CD4-positive, alpha-beta T cell (primary cell): Measurements from ENCODE around the gene HSPA14. TPM values are rescaled to one million over a fixed set of nuclear protein-coding genes. Genes with fewer than 3 reads are reported as not detected.

Experiments used
- ATAC-seq: fragments of 200-7000 bp; cut with Tn5 transposase; one replicate; pipeline ENCODE4 v1.10.0; 2022; ENCODE audit warnings: mild to moderate bottlenecking; ENCODE audit not compliant: poor library complexity
- CTCF ChIA-PET: fragments of 350-600 bp; sonication (Branson Sonifier 250); formaldehyde crosslinking; loops from one replicate; lab custom pipeline; 2021; ENCODE audit warnings: antibody characterized with exemption, inconsistent platforms; lab: Charles Lee
- POLR2A ChIA-PET: fragments of 350-600 bp; sonication (Branson Sonifier 250); formaldehyde crosslinking; loops from one replicate; lab custom pipeline; 2021; ENCODE audit warnings: antibody characterized with exemption, inconsistent platforms; lab: Charles Lee
- DNase-seq, 14 experiments: peaks; one replicate each; pipeline ENCODE4 v3.0.0-alpha.2; 2013 to 2020; ENCODE audit warnings: mixed read lengths in 2 of 14
- H3K27ac ChIP-seq, 2 donors: one replicate each; pipeline versions ENCODE4 v1.5.1 to v1.7.0; 2013; ENCODE audit warnings: low read length in 2 of 2, low read depth in 1 of 2, mild to moderate bottlenecking in 1 of 2
- H3K27me3 ChIP-seq, 2 experiments: 1 replicate in 1 of 2; 2 replicates in 1 of 2; pipeline versions ENCODE4 v1.6.1 to v1.7.0; 2013; ENCODE audit warnings: low read length in 2 of 2, control low read depth in 1 of 2, mild to moderate bottlenecking in 1 of 2, moderate library complexity in 1 of 2; ENCODE audit not compliant: insufficient read depth in 2 of 2, control insufficient read depth in 1 of 2
- H3K36me3 ChIP-seq: one replicate; pipeline ENCODE4 v1.6.1; 2013; ENCODE audit warnings: low read length, control low read depth; ENCODE audit not compliant: insufficient read depth
- H3K4me1 ChIP-seq: one replicate; pipeline ENCODE4 v1.6.1; 2013; ENCODE audit warnings: low read length, control low read depth; ENCODE audit not compliant: insufficient read depth
- H3K4me3 ChIP-seq: one replicate; pipeline ENCODE4 v1.5.1; 2013; ENCODE audit warnings: mild to moderate bottlenecking, low read length, moderate library complexity
- H3K9me3 ChIP-seq, 2 experiments: 1 replicate in 1 of 2; 2 replicates in 1 of 2; pipeline versions ENCODE4 v1.6.1 to v1.7.0; 2013; ENCODE audit warnings: low read length in 2 of 2, mild to moderate bottlenecking in 2 of 2, control low read depth in 1 of 2, moderate library complexity in 1 of 2; ENCODE audit not compliant: control insufficient read depth in 1 of 2, insufficient read depth in 1 of 2
- H3K27ac Mint-ChIP-seq: one replicate; pipeline ENCODE4 v1.8.0; 2020; ENCODE audit warnings: mixed read lengths
- H3K27me3 Mint-ChIP-seq: one replicate; pipeline ENCODE4 v1.8.0; 2021; ENCODE audit warnings: mixed read lengths
- H3K36me3 Mint-ChIP-seq: one replicate; pipeline ENCODE4 v1.8.0; 2021; ENCODE audit warnings: low read depth, mixed read lengths
- H3K4me1 Mint-ChIP-seq: one replicate; pipeline ENCODE4 v1.8.0; 2021; ENCODE audit warnings: low read depth, mixed read lengths
- H3K4me3 Mint-ChIP-seq: one replicate; pipeline ENCODE4 v1.8.0; 2020; ENCODE audit warnings: mild to moderate bottlenecking, mixed read lengths
- H3K9me3 Mint-ChIP-seq: one replicate; pipeline ENCODE4 v1.8.0; 2020; ENCODE audit warnings: mixed read lengths
- CTCF ChIP-seq: fragments of 200-600 bp; IDR thresholded peaks from one replicate; pipeline ENCODE4 v1.8.0; 2022; ENCODE audit warnings: antibody characterized with exemption, mild to moderate bottlenecking
- intact Hi-C, 2 experiments: fragments of 100-400 bp; cut with DNase I in 1 of 2; cut with micrococcal nuclease in 1 of 2; formaldehyde crosslinking; loops; one replicate each; pipeline versions ENCODE4 v1.15.1 to v1.9.0; 2023 to 2025; cut with DNase I, micrococcal nuclease
- total RNA-seq, 174 experiments: library from RNA in 2 of 174; stranded (reverse) in 2 of 174; gene quantifications; one replicate each; pipeline ENCODE4 v1.2.3 and lab custom pipeline; 2021 to 2026

Gene HSPA14
- total RNA-seq, 2 experiments from 2014 or later, result 29.1 to 33.4 TPM

- no peak for ATAC-seq
- Mint-ChIP-seq H3K27me3 (no peaks in the 10 kb centered on the region), H3K36me3 (no peaks in the 10 kb centered on the region), H3K27ac (no peak overlapping the region), H3K9me3 (no peaks in the 10 kb centered on the region), H3K4me1 (peaks cover 4% of the 10 kb centered on the region), H3K4me3 (no peak overlapping the region)
- Histone ChIP-seq H3K9me3 (no peaks in the 10 kb centered on the region), H3K4me3 (no peak overlapping the region), H3K36me3 (no peaks in the 10 kb centered on the region), H3K27me3 (no peaks in the 10 kb centered on the region), H3K27ac (no peak overlapping the region), H3K4me1 (no peaks in the 10 kb centered on the region)
- DNase-seq, result no peak
- CTCF ChIA-PET, result interaction anchor here (0.9 to 1.5 kb wide), 2 partner anchors 281 to 627 kb away, joined by 3 to 6 read pairs; no protein-coding TSS in a partner anchor
- TF ChIP-seq CTCF, result no peak
- intact Hi-C loops, result loop anchor here (1.0 to 5.0 kb wide), 7 partner anchors 222 to 1042 kb away; no protein-coding TSS in a partner anchor
- POLR2A ChIA-PET, result interaction anchor here (1.2 to 3.0 kb wide), 3 partner anchors 13 to 287 kb away, joined by 4 to 16 read pairs (median 5); partner anchors contain the start of genes CDNF, HSPA14 and MSANTD7
Measured at GRCh38 chr10:14823966-14824365, 14.1 kb upstream of the HSPA14 start.

- H3K27me3 ChIP-seq, result no peaks in the 10 kb centered on the region
- DNase-seq (no peak), ATAC-seq (no peak)
- no peaks in the 10 kb centered on the region for H3K4me1 ChIP-seq
- Mint-ChIP-seq H3K4me1 (peaks cover 4% of the 10 kb centered on the region), H3K4me3 (no peak overlapping the region), H3K36me3 (no peaks in the 10 kb centered on the region), H3K27me3 (no peaks in the 10 kb centered on the region), H3K27ac (no peak overlapping the region), H3K9me3 (no peaks in the 10 kb centered on the region)
- H3K4me3 ChIP-seq, result no peak overlapping the region
- POLR2A ChIA-PET, result no interaction called here
- H3K9me3 ChIP-seq, result no peaks in the 10 kb centered on the region
- intact Hi-C loops, result no loop called here
- H3K36me3 ChIP-seq, result no peaks in the 10 kb centered on the region
- CTCF ChIA-PET, result no interaction called here
- H3K27ac ChIP-seq, result no peak overlapping the region
- TF ChIP-seq CTCF, result no peak
Measured at GRCh38 chr10:14826076-14826829, 11.9 kb upstream of the HSPA14 start.

- H3K9me3 Mint-ChIP-seq, result no peaks in the 10 kb centered on the region
- peaks cover 12% of the 10 kb centered on the region for H3K4me1 ChIP-seq
- H3K27me3 ChIP-seq, result no peaks in the 10 kb centered on the region
- peaks cover 14% of the 10 kb centered on the region for H3K4me1 Mint-ChIP-seq
- H3K27me3 Mint-ChIP-seq, result no peaks in the 10 kb centered on the region
- H3K9me3 ChIP-seq, result no peaks in the 10 kb centered on the region
- H3K4me3 ChIP-seq, result no peak overlapping the region
- CTCF ChIA-PET, result no interaction called here
- H3K36me3 Mint-ChIP-seq, result peaks cover 8% of the 10 kb centered on the region
- POLR2A ChIA-PET, result no interaction called here
- no peak for ATAC-seq
- no peak overlapping the region for H3K27ac Mint-ChIP-seq
- no peak overlapping the region for H3K27ac ChIP-seq
- no peak overlapping the region for H3K4me3 Mint-ChIP-seq
- no peak for TF ChIP-seq CTCF
- intact Hi-C loops, result loop anchor here (10.0 kb wide), 3 partner anchors 262 to 1248 kb away; partner anchors contain the start of genes PRPF18 (in 1 of the 2) and RPP38 (in 1 of the 2)
- no peak for DNase-seq
- H3K36me3 ChIP-seq, result no peaks in the 10 kb centered on the region
Measured at GRCh38 chr10:14833106-14833505, 5.0 kb upstream of the HSPA14 start.
